GM18907 (cell line): ENCODE results near the gene MAP2K7.
"Not testable (repeated sequence)": the region's sequence is repeated elsewhere in the genome, so short reads cannot be mapped to it uniquely, and the experiment has no call there.

Source experiments
- ATAC-seq: cut with Tn5 transposase; IDR thresholded peaks from one replicate; pipeline ENCODE4 v1.9.1; 2021; ENCODE audit warnings: mild to moderate bottlenecking, moderate library complexity; ENCODE audit not compliant: unreplicated experiment

Gene MAP2K7

DNA sequence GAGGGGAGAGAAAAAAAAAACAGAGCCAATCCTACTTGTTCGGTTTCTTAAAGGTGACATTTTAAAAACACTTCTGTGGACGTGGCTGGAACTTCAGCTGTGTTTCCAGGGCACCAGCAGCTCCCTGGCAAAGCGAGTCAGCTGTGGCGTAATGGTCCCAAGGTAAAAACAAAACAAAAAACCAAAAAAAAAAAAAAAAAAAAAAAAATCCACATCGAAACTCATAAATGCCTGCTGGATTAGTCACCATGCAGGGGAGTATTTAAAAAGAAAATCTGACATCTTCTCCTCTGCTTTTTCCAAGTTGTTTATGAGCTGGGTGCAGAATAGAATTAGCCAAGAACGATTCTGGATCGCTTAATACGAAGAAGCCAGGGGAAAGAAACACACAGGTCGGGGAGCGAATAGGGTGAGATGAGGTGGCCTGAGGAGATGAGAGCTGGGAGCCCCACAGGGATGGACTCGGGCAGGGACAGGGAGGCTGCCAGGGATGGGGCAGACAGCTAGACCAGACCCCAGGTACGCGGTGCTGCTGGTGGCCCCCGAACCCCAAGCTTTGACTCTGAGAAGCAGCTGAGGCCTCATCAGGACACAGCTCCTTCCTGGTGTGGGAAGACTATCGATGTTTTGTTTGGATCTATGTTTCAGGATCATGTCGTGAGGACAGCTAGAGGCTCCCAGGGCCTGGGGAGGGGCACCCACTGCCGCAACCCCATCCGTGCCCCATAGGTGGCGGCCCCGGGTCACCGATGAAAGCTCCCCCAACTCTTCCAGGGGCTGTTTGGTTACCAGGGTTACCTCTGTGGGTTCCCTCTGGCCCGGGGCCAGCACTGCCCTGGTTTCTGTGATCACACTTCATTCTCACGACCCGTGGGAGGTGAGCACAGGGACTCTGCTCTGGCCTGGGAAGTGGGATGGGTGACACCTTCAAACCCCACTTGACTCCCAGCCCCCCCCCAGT is 25.3 kb downstream of the MAP2K7 start:
- ATAC-seq: no peak

DNA sequence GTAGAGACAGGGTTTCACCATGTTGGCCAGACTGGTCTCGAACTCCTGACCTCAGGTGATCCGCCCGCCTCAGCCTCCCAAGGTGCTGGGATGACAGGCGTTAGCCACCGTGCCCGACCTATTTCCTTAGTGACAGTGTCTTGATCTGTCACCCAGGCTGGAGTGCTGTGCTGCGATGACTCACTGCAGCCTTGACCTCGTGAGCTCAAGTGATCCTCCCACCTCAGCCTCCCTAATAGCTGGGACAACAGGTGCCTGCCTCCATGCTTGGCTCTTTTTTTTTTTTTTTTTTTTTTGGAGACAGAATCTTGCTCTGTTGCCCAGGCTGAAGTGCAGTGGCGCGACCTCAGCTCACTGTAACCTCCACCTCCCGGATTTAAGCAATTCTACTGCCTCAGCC is 26.4 kb downstream of the MAP2K7 start:
- not testable (repeated sequence) for ATAC-seq

DNA sequence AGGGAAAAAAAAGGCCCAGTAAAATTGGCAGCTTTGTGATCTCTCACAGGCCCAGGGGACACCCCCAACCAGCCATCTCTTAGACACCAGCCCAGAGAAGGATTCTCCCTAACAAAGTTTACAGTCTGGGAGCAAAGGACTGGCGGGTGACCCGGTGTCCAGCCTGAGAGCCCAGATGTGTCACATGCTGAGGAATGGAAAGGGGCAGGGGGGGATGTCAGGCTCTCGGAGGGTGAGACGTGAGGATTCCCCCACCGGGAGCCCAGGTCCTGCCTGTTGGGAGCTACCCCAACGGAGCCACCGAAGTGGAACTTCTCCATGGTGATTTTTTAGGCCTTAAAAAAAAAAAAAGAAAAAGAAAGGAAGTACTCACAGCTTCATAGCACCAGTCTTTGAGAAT is 27.1 kb downstream of the MAP2K7 start:
- ATAC-seq: no peak

DNA sequence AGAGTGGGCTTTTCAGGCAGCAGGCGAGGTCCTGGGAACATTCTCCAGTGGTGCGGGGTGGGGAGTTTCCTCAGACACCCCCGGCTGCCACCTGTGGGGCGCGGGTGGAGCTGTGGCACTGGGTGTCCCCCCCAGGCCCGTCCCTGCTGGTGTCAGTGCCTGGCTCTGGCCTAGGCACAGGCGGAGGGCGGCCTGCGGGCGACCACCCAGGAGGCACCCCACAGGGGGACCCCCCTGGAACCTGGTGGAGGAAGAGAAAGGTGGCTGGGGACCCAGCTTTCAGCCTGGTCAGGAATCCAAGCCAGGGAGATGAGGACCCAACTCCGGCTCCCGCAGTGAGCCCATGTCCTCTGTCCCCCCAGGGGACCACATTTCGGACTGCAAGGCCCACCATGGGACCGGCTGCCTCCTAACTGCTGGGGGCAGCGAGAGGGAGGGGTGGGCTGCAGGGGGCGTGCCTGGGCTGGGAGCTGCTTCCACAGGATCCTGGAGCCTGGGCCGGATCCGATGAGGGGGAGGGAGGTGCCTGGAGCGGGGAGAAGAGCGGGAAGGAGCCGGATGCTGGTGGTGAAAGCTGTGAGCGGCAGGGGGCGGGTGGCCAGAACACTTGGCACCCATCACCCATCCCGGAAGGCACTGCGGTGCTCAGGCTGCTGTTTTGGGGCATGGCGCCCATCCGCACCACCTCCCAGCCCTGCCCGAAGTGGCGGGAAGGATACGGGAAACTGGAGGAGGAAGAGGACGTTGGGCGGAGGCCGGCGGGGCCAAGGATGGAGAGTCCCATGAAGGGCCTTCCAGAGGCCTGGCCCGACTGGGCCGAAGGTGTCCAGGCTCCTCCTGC is 27.8 kb downstream of the MAP2K7 start:
- ATAC-seq: no peak

DNA sequence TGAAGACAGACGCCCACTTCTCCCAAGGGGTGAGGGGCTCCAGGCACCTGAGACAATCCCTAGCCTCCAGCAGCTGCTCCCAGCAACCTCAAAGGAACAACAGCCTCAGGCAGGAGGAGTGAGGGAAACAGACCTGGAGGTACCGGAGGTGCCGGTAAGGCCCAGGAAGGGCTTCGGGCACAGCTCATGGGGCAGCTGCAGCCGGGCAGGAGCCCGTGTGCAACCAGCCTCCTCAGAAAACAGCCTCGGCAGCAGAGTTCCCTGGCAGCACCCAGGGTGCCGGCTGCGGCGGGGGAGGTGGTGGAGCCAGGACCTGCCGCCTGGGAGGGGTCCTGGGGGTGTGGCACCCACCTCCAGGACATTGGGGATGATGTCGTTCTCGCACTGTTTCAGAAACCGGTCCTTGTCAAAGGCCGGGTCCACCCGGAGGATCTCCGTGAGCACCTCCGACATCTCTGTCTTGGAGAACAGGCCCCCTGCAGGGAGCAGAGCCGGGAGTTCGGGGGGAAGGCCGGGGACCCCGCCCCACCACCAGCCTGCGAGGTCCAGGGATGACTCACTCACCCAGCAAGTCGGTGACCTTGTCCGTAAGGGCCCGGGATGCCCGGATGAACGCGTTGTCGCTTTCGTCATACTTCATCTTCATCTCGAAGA is 28.7 kb downstream of the MAP2K7 start:
- ATAC-seq: no peak

DNA sequence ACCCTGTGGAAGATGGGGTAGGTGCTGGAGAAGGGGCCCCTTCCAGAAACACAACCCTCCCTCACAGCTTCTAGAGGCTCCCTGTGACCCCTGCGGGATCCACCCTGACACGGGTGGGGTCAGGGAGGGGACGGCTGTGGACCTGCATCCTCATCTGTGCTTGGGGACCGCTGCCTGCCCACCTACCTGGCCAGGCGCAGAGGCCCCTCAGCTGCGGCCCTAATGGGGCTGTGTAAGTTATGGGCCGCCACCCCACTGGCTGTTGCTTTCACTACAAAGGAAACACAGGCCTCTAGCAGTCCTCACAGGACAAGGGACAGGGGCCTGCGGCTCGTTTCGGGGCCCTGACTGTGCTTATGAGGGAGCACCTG is 29.2 kb downstream of the MAP2K7 start:
- no peak for ATAC-seq

DNA sequence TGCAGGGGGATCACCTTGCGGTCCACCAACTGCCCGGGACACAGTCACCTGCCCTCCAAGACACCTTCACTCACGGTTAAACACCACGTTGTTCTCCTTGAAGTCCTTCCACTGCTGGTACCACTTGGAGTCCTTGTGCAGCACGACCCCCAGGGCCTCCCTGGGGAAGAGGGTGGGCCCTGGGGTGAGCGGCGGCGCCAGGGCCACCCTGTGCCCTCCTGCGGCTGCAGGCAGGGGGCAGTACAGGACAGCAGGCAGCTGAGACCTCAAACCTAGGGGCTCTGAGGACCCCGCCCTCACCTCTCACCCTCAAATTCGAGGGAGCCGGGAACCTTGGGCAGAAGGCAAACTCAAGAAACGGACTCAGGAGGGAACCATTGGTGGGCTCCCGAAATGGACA is 29.7 kb downstream of the MAP2K7 start:
- no peak for ATAC-seq

DNA sequence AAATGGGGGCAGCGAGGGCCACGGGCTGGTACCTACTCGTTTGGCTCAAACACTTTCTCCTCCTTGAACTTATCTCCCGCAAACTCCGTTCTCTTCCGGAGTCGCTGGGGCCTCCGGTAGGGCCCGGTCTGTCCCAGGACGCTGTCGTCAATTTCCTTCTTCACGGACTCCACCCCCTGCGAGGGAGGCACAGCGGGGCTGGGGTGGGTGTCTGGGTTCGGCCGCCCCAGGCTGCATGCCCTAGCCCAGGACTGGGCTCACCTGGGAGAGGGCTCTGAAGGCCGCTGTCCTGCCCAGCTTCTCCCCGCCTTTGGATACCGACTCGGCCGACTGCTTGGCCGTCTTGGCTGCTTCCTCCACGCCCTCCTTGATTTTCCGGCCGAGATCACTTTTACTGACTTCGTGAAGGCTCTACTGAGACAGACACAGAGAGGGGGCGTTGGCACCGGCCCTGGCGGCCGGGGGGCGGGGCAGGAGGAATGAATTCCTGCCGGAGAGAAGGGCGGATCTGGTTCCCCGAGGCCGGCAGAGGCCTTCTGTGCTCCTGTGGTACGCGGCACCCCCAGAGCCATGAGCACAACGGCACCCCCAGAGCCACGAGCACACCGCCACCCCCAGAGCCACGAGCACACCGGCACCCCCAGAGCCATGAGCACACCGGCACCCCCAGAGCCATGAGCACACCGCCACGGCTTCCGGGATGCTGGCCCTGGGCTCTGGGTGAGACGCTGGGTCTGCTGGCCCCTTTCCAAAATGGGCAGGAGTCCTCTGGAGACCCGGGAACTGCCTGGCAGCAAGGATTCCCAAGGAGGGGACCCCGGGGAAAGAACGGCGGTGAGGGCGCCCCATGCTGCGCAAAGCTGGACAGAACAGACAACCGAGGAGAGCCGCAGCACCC is 30.4 kb downstream of the MAP2K7 start:
- ATAC-seq: no peak

DNA sequence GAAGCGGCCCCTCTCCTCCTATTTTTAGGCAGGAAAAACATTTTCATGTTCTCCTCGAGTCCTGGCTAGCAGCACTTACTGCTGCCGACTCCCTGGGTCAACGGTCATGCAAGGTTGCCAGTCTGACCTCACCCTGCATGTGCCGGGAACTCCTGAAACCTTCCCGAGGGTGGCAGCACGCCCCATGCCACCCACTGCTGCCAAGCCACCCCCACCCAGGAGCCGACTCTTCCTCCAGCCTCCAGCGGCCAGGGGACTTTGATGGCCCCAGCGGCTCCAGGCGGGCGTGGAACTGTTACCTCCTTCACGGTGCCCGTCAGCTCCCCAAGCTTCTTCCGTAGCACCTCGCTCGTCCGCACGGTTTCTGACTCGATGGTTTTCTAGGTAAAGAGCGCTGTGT is 31.1 kb downstream of the MAP2K7 start:
- ATAC-seq: no peak

DNA sequence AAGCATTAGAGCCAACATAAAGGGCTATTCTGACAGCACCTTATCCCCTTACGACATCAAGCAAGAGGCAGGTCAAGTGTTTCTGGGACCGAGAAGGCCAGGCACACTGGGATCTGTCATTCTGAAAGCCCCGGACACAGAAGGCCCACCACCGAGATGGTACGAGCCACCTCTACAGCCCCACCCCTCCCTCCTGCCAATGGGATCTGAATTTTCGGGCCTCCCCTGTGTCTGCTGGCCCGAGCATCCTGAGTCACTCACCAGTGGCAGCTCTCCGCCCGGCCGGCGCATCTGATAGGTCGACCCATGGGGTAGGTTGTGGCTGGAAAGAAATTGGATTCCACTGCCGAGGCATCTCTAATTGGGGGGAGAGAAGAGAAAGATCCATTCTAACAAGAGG is 37.2 kb downstream of the MAP2K7 start:
- ATAC-seq: no peak

DNA sequence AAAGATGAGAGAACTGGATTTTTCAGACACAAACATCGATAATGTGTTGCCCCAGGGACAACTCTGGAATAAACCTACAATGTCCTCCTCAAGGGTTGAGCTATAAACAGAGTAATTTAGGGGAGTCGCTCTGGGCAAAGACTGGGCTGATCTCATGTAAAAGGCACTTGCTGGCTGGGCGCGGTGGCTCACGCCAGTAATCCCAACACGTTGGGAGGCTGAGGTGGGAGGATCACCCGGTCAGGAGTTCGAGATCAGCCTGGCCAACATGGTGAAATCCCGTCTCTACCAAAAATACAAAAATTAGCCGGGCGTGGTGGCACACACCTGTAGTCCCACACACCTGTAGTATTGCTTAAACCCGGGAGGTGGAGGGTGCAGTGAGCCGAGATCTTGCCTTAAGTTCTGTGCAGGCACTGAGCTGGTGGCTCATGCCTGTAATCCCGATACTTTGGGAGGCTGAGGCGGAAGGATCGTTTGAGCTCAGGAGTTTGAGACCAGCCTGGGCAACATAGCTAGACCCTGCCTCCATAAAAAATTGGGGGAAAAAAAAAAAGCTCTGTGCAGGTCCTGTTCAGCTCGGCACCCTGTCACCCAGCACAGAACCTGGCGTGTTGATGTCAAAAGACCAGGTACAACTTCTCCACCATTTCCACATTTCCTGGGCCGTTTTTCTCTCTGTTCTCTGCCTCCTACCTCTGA is 38.4 kb downstream of the MAP2K7 start:
- ATAC-seq: no peak

DNA sequence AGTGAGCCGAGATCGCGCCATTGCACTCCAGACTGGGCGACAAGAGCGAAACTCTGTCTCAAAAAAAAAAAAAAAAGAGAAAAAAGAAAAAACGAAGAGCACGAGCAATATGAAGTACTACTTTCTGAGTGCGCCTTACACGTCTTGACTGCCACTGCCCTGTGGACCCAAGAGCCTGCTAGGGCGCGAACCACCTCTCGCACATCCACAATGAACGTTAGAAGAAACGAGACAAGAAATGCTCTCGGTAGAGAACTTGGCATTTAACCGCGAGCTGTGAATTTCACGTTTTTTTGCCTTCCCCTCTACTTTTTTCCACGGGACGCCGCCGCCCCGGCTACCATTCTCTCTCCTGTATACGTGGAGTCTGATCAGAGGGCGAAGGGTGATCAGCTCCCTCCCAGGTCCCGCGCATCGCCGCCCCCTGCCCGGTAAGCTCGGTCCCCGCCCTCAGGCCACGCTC is 39.3 kb downstream of the MAP2K7 start:
- no peak for ATAC-seq

DNA sequence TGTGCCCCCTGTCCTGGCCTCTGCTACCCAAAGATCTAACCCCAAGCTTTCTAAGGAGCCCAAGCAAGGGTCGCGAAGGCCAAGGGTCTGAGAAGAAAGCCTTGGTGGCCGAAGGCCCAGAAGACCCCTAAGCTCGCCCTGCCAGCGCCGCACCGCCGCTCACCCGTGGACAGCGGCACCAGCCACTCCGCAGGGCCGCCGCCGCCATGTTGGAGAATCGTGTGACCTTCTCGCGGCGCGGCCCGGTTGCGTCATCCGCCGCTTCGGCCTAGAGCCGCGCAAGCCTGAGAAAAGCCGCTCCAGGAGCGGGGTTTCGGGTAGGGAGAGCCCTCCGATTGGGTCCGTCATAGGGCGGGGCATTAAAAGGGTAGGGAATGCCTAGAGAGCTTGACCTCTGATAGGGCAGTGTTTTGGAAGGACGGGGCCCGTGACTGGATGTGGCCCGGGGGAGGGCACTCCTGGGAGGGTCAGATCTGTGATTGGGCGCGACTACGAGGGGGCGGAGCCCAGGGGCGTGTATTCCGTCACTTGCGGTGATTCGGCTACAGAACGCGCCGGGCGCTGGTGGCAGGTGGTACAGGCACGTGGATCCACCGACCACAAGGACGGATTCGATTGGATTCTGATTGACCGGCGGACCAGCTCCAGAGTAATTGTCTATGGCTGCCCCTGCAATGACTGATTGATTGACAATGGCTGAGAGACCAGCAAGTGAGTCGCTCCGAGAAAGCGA is 39.9 kb downstream of the MAP2K7 start, which contains the start of gene TIMM44:
TIMM44 (minus strand) TSS at position 223 of the 733 bp plus-strand sequence; CDS start at position 208, 15 bp downstream.
- ATAC-seq: peak; percentile 94

DNA sequence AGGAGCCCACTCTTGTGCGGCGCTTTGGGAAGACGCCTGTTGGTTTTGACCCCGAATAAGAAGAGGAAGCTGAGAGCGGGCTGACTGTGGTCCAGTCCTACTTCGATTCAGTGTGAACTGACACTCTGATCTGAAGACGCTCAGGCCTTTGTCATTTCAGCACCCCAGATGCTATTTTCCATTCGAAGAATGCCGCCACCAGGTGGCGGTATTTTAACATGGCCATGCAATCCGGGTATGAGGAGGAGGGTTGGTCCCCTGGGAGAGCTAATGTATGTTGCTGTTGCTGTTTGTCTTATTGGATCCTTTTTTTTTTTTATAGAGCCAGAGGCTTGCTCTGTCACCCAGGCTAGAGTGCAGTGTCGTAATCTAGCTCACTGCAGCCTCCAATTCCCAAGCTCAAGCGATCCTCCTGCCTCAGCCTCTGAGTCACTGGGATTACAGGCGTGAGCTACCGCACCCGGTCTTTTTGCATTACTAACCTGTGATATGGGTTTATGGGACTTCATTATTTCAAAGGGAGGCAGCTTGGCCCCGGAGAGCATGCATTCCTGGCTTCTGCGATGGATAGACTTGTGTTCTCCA is 40.6 kb downstream of the MAP2K7 start:
- peak; percentile 31 for ATAC-seq

DNA sequence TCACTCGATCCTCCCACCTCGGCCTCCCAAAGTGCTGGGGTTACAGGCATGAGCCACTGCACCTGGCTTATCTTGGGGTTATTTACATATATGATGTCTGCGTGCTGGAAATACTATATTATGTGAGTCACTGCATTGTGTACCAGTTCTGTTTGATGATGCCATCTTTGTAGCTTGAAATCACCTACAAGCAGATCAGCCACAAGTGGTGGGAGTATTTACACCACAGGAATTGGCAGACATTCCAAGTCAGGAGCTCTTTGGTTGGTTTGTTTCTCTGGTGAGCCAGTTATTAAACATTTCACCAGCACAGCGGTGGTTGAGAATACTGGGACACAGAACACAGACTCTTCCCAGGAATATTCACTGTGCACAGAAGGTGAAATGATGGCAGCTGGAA is 44.3 kb downstream of the MAP2K7 start:
- ATAC-seq: no peak

DNA sequence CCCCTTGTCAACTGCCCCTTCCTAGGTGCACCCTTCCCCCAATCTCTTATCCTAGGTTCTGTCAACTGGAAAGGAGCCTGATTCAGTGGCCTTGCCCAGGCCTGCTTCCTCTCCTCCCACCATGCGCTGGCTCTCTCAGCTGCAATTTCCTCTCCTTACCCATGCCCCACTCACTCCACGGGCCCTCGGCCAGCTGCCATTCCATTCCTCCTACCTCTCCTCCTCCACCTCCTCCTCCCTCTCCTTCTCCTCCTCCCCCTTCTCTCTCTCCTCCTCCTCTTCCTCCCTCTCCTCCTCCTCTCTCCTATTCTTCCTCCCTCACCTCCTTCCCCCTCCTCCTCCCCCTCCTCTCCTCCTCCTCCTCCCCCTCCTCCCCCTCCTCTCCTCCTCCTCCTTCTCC is 49.4 kb downstream of the MAP2K7 start:
- no peak for ATAC-seq

DNA sequence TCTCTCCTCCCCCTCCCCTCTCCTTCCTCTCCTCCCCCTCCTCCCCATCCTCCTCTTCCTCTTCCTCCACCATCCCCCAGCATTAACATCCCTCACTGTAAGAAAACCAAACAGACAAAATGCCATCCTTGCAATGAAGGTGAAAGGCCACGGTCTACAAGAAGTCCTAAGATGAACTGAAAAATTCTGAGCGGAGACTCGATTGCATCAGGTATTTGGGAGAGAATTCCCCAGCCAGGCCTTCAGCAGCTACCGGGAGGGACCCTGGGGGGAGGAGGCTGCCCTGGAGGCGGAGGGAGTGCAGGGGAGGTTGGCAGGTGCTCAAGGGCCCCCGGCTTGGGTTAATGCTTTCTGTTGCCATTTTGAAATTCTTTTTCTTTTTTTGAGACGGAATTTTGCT is 49.9 kb downstream of the MAP2K7 start:
- ATAC-seq: no peak

DNA sequence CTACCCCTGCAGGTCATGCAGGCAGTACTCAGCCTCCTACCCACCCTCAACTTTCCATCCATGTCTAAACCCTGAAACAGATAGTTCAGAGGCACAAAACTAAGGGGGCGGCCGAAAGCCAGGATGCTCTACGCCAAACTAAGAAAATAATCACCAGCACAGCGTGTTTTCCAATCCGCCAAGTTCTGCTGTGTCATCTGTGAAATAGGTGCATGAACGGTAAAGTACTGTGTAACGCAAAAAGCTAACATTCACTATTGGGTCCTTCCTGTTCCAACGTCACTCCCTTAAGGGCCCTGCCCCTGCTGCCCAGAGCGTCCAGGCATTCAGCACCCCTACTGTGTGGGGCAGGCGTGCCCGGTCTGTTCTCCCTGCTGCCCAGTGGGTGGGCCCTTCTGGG is 52.0 kb downstream of the MAP2K7 start:
- ATAC-seq: no peak

DNA sequence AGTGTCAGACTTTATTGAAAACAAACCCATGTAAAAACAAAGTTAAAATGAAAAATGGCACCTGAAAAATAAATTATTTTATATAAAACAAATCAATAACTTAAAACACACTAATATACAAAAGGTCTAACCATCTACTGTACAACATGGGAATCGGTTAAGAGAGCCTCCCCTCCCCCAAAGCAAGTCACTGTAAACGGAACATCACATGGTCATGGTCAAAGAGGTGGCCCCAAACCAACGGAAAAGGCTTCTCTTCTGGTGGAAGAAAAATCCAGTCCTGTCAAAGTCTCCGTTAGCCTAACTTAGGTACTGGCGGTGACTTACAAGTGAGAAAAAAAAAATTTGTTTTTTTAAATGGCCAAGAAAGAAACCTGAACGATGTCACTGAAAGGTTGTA is 55.5 kb downstream of the MAP2K7 start:
- no peak for ATAC-seq
